Measurements from ENCODE around the gene CCDC138.

CCDC138 gene

DNA sequence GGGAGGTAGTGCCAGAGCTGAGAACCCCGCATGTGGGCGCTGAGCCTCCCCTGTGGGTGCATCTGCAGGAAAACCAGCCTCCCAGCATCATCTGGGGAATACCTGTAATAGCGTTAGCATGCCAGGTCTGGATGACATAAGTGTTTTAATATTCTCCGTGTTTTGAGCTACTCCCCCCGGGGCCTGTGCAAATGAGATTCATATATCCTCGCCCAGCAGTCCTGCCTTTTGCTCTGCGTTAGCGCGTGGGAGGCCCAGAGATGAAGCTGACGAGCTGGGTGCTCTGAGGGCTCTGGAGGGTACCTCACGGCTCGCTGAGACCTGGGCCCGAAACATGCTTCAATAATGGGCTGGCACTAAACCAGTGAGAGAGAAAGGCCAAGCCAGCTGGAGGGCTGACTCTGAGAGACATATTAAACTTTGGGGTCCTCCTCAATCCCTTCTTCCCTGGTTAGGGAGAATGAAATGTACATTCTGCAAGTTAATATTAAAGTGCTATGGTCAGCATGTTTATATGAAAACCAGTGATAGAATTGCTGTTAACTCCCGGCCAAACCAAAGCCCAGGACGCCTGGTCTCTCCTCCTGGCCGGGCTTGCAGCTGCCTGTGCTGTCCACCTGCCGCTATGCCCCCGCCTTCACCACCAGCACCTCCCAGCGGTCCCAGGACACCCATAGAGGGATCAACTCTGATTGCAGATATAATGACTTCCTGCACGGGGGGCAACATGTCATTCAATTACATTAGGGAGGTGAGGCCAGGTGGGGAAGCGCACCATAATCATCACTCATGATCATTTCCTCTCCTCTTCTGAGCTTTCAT, 125.4 kb downstream of the CCDC138 start:
- H3K27ac Mint-ChIP-seq = peak overlapping the region; percentile 29
- TF ChIP-seq, protein P1, sequence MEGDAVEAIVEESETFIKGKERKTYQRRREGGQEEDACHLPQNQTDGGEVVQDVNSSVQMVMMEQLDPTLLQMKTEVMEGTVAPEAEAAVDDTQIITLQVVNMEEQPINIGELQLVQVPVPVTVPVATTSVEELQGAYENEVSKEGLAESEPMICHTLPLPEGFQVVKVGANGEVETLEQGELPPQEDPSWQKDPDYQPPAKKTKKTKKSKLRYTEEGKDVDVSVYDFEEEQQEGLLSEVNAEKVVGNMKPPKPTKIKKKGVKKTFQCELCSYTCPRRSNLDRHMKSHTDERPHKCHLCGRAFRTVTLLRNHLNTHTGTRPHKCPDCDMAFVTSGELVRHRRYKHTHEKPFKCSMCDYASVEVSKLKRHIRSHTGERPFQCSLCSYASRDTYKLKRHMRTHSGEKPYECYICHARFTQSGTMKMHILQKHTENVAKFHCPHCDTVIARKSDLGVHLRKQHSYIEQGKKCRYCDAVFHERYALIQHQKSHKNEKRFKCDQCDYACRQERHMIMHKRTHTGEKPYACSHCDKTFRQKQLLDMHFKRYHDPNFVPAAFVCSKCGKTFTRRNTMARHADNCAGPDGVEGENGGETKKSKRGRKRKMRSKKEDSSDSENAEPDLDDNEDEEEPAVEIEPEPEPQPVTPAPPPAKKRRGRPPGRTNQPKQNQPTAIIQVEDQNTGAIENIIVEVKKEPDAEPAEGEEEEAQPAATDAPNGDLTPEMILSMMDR (IDR thresholded peaks at IDR 0.05) = no peak
- no peak for DNase-seq
- no peaks in the 10 kb centered on the region for H3K9me3 Mint-ChIP-seq
- H3K27me3 Mint-ChIP-seq (ENCODE audit: low read depth, poor library complexity) = peaks cover 3% of the 10 kb centered on the region
- peaks cover 18% of the 10 kb centered on the region for H3K36me3 Mint-ChIP-seq (ENCODE audit: low read depth)
- peaks cover 14% of the 10 kb centered on the region for H3K4me1 Mint-ChIP-seq
- no peak overlapping the region for H3K4me3 Mint-ChIP-seq

DNA sequence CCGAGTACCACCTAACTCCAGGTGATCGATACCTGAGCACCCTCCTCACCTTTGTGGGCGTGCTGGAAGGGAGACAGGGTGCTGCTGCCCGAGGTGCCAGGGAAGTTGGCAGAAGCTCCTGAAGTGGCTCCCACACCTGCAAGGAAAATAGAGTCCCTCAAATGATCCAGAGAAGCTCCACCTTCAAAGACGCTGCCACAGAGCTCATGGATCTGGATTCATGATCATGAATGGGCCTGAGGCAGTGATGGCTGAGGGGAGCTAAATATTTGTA, 126.0 kb downstream of the CCDC138 start:
- Mint-ChIP-seq H3K9me3 (no peaks in the 10 kb centered on the region), H3K36me3 (ENCODE audit: low read depth) (peaks cover 18% of the 10 kb centered on the region), H3K27ac (peak overlapping the region; percentile 29), H3K4me3 (no peak overlapping the region), H3K27me3 (ENCODE audit: low read depth, poor library complexity) (peaks cover 3% of the 10 kb centered on the region), H3K4me1 (peaks cover 19% of the 10 kb centered on the region)
- TF ChIP-seq, protein P1 (IDR thresholded peaks at IDR 0.05) = no peak
- no peak for DNase-seq

DNA sequence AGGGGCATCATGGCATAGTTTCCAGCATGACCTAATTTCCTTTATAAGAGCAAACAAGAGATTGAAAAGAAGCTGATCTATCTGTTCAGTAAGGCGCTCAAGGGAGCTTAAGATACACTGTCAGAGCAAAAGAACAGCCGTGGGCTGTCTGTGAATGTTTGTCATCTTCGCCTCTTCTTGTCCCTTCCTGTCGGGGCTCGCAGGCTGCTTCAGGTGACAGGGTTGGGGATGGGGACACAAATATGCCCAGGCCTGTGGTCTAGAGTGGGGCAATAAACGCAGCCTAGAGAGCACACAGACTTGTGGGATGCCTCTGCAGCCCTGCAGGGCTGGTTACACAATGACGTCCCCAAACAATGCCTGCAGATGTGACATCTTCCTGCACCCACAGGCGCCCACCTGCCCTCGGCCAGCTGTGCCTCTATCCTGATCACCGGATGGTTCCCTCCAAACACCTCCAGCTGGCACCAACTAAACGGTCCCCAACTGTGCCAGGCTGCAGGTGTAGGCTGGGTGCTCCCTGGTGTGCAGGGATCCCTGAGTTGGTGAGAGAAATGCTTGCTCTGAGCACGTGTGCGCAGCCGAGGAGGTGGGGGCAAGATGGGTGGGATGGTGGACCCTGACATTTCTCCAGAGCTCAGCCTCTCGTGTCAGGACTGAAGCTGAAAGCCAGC, 129.7 kb downstream of the CCDC138 start:
- Mint-ChIP-seq H3K9me3 (no peaks in the 10 kb centered on the region), H3K4me1 (peaks cover 40% of the 10 kb centered on the region), H3K36me3 (ENCODE audit: low read depth) (peaks cover 10% of the 10 kb centered on the region), H3K27me3 (ENCODE audit: low read depth, poor library complexity) (peaks cover 3% of the 10 kb centered on the region), H3K27ac (peak overlapping the region; percentile 96), H3K4me3 (no peak overlapping the region)
- TF ChIP-seq, protein P1 (IDR thresholded peaks at IDR 0.05) = no peak
- no peak for DNase-seq

DNA sequence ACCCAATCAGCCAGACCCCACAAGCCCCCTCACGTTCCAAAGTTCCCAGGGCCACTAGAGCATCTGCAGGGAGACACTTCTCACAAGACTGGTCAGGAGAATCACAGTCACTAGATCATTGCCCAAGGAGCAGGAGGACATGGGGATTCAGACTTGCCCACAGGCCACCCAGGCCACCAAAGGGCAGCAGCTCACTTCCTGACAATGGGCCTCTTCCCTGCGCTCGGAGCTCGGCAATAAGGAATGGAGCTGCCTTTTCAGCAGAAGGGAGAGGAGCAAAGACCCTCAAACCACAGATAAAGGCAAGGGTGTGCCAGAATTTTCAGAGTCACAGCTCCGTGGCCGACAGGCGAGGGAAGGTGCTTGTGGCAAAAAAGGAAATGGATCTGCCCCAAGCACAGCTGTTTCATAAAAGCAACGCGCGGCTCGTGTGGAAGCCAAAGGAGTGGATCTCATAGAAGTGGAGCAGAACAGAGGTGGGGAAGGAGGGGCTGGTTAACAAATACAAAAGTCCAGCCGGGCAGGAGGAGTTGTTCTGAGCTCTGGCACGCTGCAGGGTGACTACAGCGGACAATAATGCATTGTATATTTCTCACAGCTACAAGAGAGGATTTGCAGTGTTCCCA, 130.3 kb downstream of the CCDC138 start:
- no peaks in the 10 kb centered on the region for H3K27me3 Mint-ChIP-seq (ENCODE audit: low read depth, poor library complexity)
- H3K4me1 Mint-ChIP-seq = peaks cover 41% of the 10 kb centered on the region
- TF ChIP-seq, protein P1 (IDR thresholded peaks at IDR 0.05) = no peak
- H3K36me3 Mint-ChIP-seq (ENCODE audit: low read depth) = peaks cover 5% of the 10 kb centered on the region
- peak overlapping the region; percentile 96 for H3K27ac Mint-ChIP-seq
- no peaks in the 10 kb centered on the region for H3K9me3 Mint-ChIP-seq
- no peak overlapping the region for H3K4me3 Mint-ChIP-seq
- no peak for DNase-seq

DNA sequence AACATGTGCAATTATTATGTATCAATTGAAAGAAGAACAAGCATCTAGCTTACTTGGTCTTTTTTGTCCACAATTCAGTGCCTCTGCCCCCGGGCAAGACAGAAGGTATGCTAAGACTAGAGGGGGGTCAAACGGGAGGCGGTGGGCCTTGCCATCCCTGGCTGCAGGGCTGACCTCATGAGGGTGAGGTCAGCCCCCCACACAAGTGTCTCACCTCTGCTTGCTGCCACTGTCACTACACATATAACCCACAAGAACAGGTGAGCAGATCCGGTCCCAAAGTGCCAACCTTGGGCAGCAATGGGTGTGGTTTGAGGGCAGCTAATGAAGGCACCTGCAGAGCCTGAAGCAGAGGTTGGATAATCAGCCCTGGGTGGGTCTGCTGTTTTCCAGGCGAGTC, 131.0 kb downstream of the CCDC138 start:
- H3K36me3 Mint-ChIP-seq (ENCODE audit: low read depth) = peaks cover 2% of the 10 kb centered on the region
- H3K9me3 Mint-ChIP-seq = no peaks in the 10 kb centered on the region
- peaks cover 47% of the 10 kb centered on the region for H3K4me1 Mint-ChIP-seq
- H3K27me3 Mint-ChIP-seq (ENCODE audit: low read depth, poor library complexity) = no peaks in the 10 kb centered on the region
- DNase-seq = no peak
- no peak overlapping the region for H3K27ac Mint-ChIP-seq
- TF ChIP-seq, protein P1 (IDR thresholded peaks at IDR 0.05) = no peak
- no peak overlapping the region for H3K4me3 Mint-ChIP-seq
